GM18508 (cell line): ENCODE measurements around the gene CCDC197.

Experiments used
- ATAC-seq: cut with Tn5 transposase; IDR thresholded peaks from one replicate; pipeline ENCODE4 v1.9.1; 2021; ENCODE audit warnings: moderate number of reproducible peaks; ENCODE audit not compliant: insufficient read depth, unreplicated experiment

Gene CCDC197

GRCh38 chr14:94021416-94022157 is 24.5 kb downstream of the CCDC197 start:
- no peak for ATAC-seq

GRCh38 chr14:94022532-94023411 is 25.7 kb downstream of the CCDC197 start:
- ATAC-seq, result no peak

DNA sequence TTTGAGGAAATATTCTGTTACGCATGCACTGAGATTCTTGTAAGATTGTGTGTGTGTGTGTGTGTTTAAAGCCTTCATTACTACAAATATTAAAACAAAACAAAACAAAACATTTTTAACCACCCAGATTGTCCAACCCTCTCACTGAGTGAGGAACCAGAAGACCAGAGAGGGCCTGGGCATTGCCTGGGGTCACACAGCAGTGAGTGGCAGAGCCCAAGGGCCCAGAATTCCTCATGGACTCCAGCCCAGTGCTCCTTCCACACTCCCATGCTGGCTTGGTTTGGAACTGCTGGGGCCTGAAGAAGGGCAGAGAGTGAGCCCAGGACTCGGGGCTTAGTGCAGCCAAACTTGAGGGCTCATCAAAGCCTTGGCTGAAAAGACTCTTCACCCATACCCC is 27.4 kb downstream of the CCDC197 start:
- no peak for ATAC-seq

- no peak for ATAC-seq
Measured at GRCh38 chr14:94025720-94026119, 28.6 kb downstream of the CCDC197 start.

- ATAC-seq, result peak; percentile 96
Measured at GRCh38 chr14:94026173-94026888, 29.2 kb downstream of the CCDC197 start, which contains the start of gene OTUB2. Gene OTUB2, plus strand, starts transcription at chr14:94026340. Its CDS starts 198 bp downstream, at chr14:94026538.

GRCh38 chr14:94026889-94027469 is 29.9 kb downstream of the CCDC197 start:
- ATAC-seq, result no peak

- ATAC-seq, result no peak
Measured at GRCh38 chr14:94027566-94028449, 30.7 kb downstream of the CCDC197 start.

GRCh38 chr14:94028450-94028826 is 31.3 kb downstream of the CCDC197 start:
- ATAC-seq, result no peak

- ATAC-seq, result no peak
Measured at GRCh38 chr14:94029265-94029664, 32.2 kb downstream of the CCDC197 start.

DNA sequence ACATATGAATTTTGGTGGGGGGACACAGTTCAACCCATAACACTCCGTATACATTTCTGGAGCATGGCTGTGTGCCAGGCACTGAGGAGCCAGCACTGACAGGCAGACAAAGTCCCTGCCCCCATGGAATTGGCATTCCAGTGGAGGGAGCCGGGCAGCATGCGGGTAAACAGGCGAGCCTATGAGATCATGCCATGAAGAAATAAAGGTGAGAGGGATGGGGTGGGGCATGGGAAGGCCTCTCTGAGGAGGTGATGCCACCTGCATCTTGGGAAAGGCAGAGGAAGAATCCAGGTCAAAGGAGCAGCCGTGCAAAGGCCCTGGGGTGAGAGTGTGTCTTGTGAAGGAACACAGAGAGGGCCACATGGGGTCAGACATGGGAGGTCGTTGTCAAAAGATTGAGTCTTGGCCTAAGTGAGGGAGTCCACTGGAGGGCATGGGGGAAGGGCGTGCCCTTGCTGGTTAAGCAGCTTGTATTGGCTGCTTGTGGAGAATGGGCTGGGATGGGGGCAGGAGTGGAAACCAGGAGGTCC is 32.6 kb downstream of the CCDC197 start:
- no peak for ATAC-seq

DNA sequence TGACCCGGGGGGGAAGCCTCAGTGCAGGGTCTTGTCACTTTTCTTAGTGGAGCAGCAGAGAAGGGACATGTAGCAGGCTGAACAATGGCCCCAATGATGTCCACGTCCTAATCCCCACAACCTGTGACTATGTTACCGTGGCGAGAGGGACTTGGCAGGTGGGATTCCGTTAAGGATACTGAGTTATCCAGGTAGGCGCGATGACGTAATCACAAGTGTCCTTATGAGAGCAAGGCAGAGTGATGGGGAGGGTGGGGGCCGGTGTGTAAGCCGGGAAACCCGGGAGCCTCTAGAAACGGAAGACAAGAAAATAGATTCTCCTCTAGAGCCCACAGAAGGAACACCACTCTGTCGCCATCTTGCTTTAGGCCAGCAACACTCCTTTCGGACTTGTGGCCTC is 33.5 kb downstream of the CCDC197 start:
- no peak for ATAC-seq

GRCh38 chr14:94031161-94031882 is 34.2 kb downstream of the CCDC197 start:
- no peak for ATAC-seq

DNA sequence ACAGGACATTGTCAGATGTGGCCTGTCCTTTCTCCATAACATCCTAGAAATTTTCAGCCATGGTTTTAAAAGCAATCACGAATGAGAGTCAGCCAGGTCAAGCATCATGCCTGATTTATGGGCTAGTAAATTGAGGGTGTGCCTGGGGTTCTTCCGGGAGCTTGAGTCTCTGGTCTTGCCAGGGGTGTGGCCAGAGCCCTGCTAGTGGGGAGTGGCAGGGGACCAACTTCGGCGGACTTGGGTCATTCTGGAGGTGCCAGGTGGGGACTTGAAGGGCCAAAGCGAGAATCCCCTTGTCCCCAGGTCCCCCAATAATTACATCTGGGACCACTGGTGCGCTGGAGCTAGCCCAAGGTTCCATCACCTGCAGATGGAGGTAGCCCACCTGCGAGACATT is 34.8 kb downstream of the CCDC197 start:
- ATAC-seq, result no peak

GRCh38 chr14:94034886-94035285 is 37.8 kb downstream of the CCDC197 start:
- ATAC-seq, result no peak

DNA sequence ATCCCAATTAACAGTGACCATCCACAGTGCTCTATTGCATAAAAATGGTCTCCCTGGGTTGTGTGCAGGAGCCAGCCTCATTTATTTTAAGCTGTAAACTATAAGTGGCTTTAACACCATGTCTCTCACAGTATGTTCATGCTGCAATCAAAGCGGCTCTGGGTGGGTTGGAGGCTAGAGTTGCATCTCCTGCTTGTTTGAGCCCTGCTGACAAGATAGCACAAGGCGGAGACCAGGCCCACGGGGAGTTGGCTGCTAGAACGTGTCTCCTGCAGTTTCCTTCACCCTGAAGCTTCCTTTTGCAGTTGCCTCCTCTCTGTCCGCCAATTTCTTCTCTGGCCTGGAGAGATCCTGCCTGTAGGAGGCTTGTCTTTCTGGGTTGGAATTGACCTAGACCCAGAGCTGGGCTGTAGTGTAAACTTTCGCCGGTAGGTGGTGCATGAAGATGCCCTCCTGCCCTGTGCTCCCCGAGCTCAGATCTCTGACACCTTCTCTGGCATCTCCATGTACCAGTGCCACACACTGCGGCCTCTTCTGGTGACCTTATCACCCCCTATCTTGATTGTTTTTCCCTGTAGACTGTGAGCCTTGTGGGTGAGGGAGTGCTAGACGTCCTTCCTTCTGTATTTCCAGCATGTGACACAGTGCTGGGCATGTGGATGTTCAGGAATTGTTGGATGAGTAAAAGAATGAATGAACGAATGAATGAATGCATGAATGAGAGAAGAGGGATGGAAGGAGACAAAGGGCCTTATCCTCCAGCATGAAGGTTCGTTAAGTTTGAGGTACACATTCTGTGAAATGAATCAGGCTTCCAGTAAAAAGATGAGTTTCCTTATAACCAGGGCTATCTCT is 39.4 kb downstream of the CCDC197 start:
- peak; percentile 77 for ATAC-seq

DNA sequence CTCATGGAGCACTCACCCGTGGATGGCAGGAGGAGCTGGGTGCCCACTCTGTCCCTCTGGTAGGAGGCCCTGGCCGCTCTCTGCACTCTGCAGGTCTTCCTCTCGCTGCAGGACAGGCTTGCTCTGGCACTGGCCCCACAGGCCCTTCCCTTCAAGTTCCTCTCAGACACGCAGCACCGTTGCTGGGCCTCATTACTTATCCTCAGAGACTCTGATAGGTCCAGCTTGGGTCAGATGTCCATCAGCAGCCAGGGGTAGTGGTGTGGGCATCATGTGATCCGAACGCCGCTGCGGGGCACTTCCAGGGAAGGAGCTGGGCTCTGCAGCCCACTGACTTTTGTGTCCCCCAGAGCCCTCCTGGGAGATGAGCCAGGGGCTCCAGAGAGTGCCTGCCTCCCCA is 40.9 kb downstream of the CCDC197 start:
- ATAC-seq, result no peak

- ATAC-seq, result no peak
Measured at GRCh38 chr14:94038510-94038909, 41.4 kb downstream of the CCDC197 start.
